Activated CD8-positive, alpha-beta memory T cell treated with anti-CD3 and anti-CD28 coated beads for 48 hours (primary cell): ENCODE measurements around the gene SLC7A8.
"Not testable (repeated sequence)": the region's sequence is repeated elsewhere in the genome, so short reads cannot be mapped to it uniquely, and the experiment has no call there.

ENCODE experiments used
- DNase-seq, 3 experiments: peaks; one replicate each; pipeline ENCODE4 v3.0.0-alpha.2; 2020; ENCODE audit warnings: low read depth in 2 of 3, low spot score in 2 of 3

SLC7A8 gene

DNA sequence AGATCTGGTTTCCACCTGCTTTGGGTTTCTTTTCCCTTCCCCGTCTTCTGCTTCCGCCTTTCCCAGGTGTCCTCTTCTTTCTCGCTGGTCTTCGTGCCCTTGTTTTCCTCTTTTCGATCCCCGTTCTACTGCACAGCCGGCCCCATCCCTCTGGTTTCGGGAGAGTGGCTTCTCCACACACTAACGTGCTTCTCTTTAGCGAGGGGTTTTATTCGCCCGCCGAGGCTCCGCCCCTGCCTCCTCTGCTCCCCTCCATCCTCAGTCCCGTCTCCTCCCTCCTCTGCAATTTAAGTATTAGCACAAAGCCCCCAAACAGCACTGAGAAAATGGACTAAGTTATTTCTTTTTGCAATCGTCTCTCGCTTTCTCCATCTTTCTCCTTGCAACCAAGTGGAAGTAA lies at the start of gene SLC7A8:
TSS of gene SLC7A8 (minus strand) at position 182 of the 400 bp plus-strand sequence. CDS start 746 bp downstream, outside the sequence.
- DNase-seq = no peak

DNA sequence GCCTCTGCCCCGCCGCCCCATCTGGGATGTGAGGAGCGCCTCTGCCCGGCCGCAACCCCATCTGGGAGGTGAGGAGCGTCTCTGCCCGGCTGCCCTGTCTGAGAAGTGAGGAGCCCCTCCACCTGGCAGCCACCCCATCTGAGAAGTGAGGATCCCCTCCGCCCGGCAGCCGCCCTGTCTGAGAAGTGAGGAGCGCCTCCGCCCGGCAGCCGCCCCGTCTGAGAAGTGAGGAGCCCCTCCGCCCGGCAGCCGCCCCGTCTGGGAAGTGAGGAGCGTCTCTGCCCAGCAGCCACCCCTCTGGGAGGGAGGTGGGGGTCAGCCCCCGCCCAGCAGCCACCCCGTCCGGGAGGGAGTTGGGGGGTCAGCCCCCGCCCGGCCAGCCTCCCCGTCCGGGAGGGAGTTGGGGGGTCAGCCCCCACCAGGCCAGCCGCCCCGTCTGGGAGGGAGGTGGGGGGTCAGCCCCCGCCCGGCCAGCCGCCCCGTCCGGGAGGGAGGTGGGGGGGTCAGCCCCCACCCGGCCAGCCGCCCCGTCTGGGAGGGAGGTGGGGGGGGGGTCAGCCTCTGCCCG lies 48.9 kb upstream of the SLC7A8 start:
- DNase-seq = not testable (repeated sequence)

DNA sequence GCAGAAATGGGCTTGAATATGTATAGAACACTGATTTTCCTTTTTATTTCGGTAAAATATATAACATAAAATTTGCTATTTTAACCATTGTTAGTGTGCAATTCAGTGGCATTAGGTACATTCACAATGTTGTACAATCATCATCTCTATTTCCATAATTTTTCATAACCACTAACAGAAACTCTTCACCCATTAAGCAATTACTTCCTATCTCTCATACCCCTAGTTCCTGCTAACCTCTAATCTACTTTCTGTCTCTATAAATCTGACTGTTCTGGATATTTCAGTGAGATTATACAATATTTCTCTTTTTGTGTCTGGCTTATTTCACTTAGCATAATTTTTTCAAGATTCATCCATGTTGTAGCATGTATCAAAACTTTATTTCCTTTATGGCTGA lies 45.4 kb upstream of the SLC7A8 start:
- DNase-seq = no peak

DNA sequence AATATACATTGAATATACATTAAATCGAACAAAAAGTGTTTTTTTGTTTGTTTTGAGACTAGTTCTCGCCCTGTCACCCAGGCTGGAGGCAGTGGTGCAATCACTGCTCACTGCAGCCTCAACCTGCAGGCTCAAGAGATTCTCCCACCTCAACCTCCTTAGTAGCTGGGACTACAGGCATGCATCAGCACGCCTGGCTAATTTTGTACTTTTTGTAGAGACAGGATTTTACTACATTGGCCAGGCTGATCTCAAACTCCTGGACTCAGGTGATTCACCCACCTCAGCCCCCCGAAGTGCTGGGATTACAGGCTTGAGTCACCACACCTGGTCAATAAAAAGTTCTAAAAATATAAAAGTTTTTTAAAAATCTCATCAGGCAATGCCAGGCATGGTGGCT lies 44.1 kb upstream of the SLC7A8 start:
- no peak for DNase-seq

DNA sequence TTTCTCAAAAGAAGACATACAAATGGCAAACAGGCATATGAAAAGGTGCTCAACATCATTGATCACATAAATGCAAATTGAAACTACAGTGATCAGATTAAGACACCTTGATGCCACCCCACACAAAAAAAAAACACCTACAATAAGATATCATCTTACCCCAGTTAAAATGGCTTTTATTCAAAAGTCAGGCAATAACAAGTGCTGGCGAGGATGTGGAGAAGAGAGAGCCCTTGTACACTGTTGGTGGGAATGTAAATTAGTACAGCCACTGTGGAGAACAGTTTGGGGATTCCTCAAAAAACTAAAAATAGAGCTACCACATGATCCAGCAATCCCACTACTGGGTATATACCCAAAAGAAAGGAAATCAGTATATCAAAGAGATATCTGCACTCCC lies 41.5 kb upstream of the SLC7A8 start:
- not testable (repeated sequence) for DNase-seq

DNA sequence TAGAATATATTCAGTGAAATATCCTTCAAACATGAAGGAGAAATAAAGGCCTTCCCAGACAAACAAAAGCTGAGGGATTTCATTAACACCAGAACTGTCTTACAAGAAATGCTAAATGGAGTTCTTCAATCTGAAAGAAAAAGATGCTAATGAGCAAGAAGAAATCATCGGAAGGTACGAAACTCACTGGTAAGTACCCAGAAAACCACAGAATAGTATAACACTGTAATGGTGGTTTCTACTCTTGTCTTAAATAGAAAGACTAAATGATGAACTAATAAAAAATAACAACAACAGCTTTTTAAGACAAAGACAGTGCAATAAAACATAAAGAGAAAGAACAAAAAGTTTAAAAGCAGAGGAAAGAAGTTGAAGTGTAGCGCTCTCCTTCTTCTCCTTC lies 35.6 kb upstream of the SLC7A8 start:
- DNase-seq = no peak

DNA sequence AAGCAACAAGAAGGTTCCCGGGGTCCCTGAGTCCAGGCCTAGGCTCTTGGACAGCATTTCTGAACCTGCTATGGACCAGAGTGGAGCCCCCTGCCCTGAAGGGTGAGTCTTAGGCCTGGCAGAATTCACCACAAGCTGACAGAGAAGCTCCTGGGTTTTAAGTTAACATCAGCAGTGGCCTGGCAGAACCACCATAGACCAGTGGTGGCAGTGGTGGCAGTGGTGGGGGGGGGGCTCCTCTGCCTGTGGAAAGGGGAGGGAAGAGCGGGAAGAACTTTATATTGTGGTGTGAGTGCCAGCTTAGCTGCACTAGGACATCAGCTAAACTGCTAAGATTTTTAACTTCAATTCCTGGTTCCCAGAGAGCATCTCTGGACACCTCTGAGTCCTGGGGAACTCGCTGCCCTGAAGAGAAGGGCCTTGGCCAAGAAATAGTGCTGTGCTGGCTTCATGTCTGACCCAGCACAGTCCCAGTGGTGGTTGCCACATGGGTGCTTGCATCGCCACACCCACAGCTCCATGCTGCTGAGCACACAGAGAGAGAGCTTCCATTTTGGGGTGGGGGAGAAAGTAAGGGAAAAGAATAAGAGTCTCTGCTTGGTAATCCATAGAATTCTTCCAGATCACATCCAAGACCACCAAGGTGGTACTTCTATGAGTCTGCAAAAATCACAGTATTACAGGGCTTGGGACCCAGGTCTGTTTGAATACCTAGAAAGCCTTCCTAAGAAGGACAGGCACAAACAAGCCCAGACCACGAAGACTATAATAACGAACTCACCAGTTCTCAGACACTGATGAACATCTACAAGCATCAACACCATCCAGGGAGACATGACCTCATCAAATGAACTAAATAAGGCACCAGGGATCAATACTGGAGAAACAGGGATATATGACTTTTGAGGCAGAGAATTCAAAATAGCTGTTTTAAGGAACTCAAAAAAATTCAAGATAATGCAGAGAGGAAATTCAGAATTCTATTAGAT lies 33.9 kb upstream of the SLC7A8 start:
- DNase-seq = no peak

DNA sequence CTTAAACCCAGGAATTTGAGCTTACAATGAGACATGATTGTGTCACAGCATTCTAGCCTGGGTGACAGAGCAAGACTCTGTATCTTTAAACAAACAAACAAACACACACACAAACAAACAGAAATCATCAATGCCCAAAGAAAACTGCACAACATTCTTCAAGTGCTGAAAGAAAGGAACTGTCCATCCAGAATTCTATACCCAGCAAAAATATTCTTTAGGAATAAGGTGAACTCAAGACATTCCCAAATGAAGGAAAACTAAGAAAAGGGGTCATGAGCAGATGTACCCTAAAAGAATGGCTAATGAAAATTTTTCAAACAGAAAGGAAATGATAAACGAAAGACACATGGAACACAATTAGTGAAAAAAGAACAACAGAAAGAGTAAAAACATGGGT lies 32.0 kb upstream of the SLC7A8 start:
- no peak for DNase-seq

DNA sequence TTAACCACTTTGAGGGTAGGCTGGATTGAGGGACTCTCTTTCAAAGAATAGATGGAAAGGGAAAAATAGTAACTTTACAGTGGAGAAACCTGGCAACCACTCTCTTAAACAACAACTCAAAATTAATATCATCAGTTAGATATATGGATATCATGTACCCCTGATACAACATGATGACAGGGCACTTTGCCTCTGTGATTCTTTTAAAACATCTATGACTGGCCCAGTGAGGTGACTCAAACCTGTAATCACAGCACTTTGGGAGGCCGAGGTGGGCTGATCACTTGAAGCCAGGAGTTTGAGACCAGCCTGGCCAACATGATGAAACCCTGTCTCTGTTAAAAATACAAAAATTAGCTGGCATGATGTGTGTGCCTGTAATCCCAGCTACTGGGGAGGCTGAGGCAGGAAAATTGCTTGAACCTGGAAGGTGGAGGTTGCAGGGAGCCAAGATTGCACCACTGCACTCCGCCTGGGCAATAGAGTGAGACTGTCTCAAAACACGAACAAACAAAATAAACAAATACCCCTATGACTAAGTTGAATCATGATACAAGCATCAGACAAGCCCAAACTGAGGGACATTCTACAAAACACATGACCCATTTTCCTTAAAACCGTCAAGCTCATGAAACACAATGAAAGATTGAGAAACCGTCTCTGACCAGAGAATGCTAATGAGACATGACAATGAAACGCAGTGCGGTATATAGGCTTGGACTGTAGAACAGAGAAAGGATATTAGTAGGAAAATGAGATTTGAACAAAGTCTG lies 26.4 kb upstream of the SLC7A8 start:
- no peak for DNase-seq

DNA sequence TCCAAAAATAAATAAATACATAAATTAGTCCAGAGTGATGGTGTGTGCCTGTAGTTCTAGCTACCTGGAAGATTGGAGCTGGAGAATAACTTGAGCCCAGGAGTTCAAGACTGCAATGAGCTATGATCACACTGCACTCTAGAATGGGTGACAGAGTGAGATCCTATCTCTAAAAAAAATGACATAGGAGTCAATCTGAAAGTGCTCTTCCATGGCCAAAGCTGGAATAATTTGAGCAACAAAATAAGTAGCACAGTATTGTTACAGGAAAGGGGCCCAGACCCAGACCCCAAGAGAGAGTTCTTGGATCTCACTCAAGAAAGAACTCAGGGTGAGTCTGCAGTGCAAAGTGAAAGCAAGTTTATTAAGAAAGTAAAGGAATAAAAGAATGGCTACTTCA lies 24.9 kb upstream of the SLC7A8 start:
- no peak for DNase-seq

DNA sequence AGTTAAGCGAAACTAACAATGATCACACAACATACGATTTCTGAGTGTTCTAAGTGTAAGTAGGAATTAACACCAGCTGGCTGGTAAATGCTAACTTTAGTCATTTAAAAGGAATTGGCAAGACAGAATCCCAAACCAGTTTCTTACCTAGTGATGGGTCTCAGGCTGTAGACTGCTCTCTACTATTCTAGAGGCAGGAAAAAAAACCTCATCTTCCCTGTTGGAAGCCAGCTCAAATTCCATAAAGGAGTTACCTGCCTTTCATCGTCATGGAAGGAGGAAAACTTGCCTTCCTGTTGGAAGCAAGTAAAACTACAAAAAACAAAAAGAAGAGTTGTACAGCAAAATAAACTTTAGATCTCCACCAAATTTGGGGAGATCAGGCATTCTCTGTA lies 23.7 kb upstream of the SLC7A8 start:
- no peak for DNase-seq

DNA sequence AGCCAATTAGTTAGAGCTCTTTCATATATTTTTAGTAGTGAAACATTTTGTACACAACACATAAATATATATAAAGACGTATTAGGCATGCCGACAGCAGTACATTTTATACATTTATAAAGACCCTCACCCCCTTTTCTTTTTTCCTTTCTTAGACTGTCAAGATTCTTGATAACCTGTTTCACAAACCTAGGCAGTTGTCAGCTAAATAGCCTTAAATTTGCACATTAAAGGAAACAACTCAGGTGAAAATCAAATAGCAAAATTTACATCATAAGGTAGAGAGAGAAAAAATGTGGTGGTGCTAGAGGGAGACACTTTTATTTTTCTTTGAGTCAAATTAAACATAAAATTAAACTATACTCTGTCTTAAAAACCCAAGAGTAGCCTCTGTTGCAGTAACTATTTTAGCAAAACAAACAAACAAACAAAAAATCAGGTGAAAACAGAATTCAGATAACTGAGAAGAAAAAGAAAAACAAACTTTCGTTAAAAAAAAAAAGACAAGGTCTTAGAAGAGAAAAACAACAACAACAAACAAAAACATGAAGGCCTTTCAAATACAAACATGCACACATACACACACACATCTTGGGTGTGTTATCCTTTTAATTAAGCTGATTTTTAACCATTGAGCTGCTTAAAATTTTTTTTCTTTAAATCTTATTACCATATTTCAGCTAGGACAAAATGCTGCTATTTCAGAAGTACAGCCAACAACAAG lies 23.1 kb upstream of the SLC7A8 start:
- DNase-seq = no peak

DNA sequence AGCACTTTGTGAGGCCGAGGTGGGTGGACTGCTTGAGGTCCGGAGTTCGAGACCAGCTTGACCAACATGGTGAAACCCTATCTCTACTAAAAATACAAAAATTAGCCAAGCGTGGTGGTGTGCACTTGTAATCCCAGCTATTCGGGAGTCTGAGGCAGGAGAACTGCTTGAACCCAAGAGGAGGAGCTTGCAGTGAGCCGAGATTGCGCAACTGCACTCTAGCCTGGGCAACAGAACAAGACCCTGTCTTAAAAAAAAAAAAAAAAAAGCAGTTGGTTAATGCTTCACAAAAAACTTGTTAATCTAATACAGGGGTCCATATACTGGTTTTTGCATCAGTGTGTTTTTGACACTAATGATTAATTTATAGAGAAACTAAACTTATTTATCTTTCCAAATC lies 18.5 kb upstream of the SLC7A8 start:
- DNase-seq = no peak

DNA sequence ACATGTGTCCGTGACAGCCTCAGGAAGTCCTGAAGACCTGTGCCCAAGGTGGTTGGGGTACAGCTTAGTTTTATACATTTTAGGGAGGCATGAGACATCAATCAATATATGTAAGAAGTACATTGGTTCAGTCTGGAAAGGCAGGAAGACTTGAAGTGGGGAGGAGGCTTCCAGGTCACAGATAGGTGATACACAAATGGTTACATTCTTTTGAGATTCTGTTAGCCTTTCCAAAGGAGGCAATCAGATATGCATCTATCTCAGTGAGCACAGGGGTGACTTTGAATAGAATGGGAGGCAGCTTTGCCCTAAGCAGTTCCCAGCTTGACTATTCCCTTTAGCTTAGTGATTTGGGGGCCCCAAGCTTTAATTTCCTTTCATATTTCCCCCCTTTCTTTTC lies 15.7 kb upstream of the SLC7A8 start:
- not testable (repeated sequence) for DNase-seq

DNA sequence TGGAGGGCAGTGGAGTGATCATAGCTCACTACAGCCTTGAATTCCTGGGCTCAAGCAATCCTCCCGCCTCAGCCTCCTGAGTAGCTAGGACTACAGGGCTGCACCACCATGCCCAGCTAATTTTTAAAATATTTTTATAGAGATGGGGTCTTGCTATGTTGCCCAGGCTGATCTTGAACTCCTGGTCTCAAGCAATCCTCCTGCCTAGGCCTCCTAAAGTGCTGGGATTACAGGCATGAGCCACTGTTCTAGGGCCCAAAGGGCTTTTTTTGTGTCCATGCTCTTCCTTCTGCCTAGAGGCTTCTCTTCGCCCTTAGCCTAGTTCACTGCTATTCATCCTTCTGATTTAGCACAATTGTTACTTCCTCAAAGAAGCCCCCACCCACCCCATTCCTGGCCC lies 13.0 kb upstream of the SLC7A8 start:
- not testable (repeated sequence) for DNase-seq

DNA sequence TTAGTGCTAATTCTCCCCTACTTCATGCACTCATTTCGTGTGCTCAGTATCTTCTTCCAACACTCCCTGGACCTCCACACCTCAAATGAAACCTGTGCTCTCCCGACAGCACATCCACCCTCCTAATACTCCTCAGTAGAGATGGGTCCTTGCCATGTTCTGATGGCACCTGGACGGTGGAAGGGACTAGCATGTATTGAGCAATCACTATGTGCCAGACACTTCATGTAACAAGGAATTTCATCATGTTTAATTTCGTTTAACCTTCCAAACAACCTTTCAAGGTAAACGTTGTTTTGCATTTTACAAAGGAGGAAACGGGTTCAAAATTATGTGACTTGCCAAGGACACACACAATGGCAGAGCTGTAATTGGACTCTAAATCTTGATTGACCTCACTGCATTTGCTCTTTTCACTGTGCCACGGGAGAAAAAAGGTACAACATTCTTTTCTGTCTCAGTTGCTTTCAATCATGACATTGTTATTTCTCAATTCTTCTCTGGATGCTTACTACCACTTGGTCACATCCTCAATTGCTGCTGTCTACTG lies 12.2 kb upstream of the SLC7A8 start:
- DNase-seq = no peak

DNA sequence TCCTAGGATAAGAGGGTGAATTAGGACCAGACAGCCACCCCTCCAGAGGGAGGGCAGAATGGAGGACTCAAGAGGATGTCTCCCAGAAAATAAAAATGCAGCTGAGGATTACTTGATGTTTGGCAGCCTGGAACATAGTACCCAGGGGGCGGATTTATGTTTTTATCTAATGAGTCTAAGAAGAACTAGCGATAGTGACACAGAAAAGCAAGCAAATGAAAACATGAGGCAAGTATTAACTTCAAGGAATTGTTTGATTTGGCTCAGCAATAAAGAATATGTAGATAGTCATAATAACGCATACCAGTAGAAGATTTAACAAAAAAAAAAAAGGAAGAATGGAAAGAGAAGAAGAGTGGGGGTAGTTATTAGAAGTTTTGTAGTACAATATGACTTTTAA lies 10.0 kb upstream of the SLC7A8 start:
- DNase-seq = no peak

DNA sequence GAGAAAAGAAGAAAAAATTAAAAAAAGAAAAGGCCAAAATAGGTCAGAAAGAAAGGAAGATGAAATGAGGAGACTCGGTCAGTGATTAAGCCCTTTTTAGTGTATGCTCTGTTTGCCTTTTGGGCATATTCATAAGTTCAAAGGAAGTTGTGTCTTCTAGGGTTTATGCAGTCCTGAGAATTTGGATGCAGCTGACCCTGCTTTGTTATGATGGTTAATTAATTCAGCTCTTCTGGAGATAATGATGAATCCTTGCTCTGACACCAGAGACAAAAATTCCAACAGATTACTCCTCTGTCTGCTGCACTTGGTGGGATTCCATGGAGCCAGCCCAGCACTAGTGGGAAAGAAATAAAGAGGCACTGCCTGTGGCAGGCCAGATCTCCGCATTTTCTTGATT lies 4.5 kb upstream of the SLC7A8 start:
- no peak for DNase-seq

DNA sequence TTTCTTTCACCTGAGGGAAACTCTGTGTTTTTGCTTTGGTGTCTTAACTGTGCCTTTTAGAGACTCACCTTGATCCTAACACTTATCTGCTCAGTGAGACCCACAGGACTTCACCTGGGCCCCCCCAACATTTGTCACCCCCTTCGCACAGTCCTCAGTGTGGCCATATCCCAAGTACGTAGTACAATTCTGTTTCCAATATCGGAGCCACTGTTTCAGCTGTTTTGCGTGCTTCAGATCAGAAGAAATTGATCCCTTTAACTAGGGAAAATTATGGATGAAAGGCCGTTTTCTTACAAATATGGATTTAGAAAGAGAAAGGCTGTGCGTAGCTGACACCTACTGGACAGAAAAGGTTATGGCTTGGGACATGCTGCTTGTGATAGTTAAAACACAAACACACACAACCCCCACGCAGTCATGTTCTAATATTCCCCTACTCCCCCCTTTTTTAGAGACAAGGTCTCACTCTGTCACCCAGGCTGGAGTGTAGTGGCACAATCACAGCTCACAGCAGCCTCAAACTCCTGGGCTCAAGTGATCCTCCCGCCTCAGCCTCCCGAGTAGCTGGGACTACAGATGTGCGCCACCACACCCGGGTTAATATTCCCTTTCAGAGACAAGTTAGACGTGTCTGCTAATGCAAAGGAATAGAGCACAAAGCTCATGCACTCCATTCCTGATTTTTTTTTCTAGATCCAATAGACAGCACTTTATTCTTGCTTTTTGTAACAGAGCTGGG lies 3.6 kb upstream of the SLC7A8 start:
- no peak for DNase-seq

DNA sequence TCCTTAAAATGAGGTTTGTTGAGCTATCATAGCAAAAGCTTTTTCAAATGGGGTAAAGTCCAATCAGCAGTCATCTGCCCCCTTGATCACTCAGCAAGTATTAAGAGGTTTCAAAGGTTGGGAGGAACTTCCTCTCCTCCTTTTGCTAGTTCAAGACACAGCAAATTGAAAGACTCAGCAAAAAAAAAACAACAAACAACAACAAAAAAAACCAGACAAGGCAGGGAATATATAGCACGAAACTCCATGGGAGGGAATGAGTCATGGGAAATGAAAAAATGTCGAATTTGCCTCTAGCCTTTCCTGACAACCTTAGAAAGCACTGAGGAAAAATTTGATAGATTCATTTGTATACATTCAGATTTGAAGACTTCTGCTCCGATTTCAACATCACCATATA lies 1.6 kb upstream of the SLC7A8 start:
- DNase-seq = no peak
